ENCODE data around the gene LDLRAD3.

LDLRAD3 gene

DNA sequence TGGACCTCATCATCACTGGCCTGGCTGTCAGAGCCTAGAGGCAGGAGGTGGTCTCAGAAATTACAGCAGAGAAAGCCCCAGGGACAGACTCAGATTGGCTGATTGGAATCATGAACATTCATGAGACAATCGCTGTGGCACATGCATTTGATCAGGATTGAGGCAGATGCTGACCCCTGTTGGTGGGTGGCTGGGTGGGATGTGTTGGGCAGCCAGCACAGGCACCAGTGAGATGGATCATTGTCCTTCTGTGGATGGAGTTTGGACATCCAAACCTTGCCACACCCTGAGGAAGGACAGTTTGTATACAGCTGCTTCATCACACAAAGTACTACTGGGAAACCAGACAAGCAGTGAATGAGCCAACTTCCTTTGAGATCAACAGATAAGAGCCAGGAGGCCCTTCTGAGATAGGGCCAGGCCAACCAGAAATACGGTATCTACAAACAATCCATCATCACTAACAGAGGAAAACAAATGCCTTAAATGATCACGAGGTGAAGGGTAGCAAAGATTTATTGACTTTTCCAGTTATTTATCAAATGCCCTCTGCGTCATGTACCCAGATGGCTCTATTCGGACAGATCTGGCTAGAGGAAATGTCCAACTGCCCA is 328.0 kb downstream of the LDLRAD3 start:
- Histone ChIP-seq H3K27ac (ENCODE audit: low read depth, low read length, severe bottlenecking) (no peak overlapping the region), H3K9me3 (ENCODE audit: control insufficient read depth, low read length) (no peaks in the 10 kb centered on the region), H3K36me3 (ENCODE audit: control insufficient read depth, insufficient read depth, low read length) (peaks cover 42% of the 10 kb centered on the region), H3K4me3 (ENCODE audit: extremely low read depth, insufficient read depth, low read length, poor library complexity, severe bottlenecking) (no peak overlapping the region), H3K4me1 (ENCODE audit: control insufficient read depth, insufficient read depth, low read length, poor library complexity, severe bottlenecking) (no peaks in the 10 kb centered on the region)
- 92 to 94% methylated on average over 1 to 2 of the region's 5 CpGs for WGBS, 2 experiments (ENCODE audit: insufficient coverage in 2 of 2)

GRCh38 chr11:36273110-36273509 is 329.2 kb downstream of the LDLRAD3 start:
- Histone ChIP-seq H3K4me1 (ENCODE audit: control insufficient read depth, insufficient read depth, low read length, poor library complexity, severe bottlenecking) (no peaks in the 10 kb centered on the region), H3K9me3 (ENCODE audit: control insufficient read depth, low read length) (no peaks in the 10 kb centered on the region), H3K36me3 (ENCODE audit: control insufficient read depth, insufficient read depth, low read length) (peaks cover 42% of the 10 kb centered on the region), H3K27ac (ENCODE audit: low read depth, low read length, severe bottlenecking) (no peak overlapping the region), H3K4me3 (ENCODE audit: extremely low read depth, insufficient read depth, low read length, poor library complexity, severe bottlenecking) (no peak overlapping the region)
- WGBS, 2 experiments (ENCODE audit: insufficient coverage in 2 of 2), result 78 to 82% methylated on average over 3 of the region's 3 CpGs

DNA sequence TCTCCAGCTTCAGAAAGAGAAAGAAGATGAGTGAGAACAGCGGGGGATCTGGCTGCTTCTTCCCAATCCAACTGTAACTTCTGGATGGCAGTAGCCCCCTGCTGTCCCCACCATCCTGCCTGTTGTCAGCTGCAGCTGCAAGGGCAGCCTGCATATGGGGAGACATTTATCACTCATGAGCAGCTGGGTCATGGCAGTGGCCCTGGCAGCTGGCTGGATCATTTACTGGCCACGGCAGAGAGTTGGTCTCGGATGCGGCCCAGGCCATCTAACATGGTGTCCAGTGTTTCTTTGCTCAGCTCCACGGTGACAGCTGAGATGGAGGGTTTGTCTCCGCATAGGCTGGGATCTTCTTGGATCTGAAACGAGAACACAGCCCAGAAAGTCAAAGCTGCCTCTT is 330.6 kb downstream of the LDLRAD3 start:
- Histone ChIP-seq H3K36me3 (ENCODE audit: control insufficient read depth, insufficient read depth, low read length) (peaks cover 42% of the 10 kb centered on the region), H3K9me3 (ENCODE audit: control insufficient read depth, low read length) (no peaks in the 10 kb centered on the region), H3K27ac (ENCODE audit: low read depth, low read length, severe bottlenecking) (no peak overlapping the region), H3K4me1 (ENCODE audit: control insufficient read depth, insufficient read depth, low read length, poor library complexity, severe bottlenecking) (no peaks in the 10 kb centered on the region), H3K4me3 (ENCODE audit: extremely low read depth, insufficient read depth, low read length, poor library complexity, severe bottlenecking) (no peak overlapping the region)
- WGBS, 2 experiments (ENCODE audit: insufficient coverage in 2 of 2), result 96 to 97% methylated on average over 6 of the region's 7 CpGs

DNA sequence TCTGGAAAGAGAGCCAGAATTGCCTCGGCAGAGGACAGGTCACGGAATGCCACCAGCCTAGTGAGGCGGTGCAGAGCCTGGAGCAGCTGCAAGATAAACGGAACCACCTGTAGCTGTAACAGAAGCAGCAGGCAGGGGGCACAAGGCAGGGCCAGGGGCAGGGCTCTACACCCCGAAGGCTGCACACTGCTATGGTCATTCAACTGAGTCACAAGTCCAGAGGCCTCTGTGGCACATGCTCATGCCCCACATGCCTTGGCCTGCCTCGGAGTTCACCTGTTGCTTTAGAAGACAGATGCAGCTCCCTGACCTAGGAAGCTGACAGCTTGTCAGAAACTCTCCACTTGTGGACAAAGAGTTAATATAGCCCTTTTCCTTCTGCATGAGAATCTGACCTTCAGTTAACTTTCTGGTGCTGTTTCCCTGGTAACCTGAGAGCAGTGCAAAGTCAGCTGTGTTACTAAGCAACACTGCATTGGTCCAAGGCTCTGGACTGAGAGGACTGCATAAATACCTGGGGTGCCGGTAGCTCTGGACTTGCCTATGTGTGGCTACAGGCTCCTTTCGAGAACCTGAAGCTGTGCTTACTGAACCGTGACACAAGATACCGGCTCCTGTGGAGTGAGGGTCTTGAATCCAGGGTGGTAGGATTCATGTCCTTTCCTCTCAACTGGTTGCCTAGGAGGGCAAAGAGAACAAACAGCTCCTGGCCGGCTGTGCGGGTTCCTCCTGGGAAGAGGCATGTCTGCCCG is 334.8 kb downstream of the LDLRAD3 start:
- Histone ChIP-seq H3K27ac (ENCODE audit: low read depth, low read length, severe bottlenecking) (no peak overlapping the region), H3K36me3 (ENCODE audit: control insufficient read depth, insufficient read depth, low read length) (peaks cover 15% of the 10 kb centered on the region), H3K9me3 (ENCODE audit: control insufficient read depth, low read length) (no peaks in the 10 kb centered on the region), H3K4me1 (ENCODE audit: control insufficient read depth, insufficient read depth, low read length, poor library complexity, severe bottlenecking) (no peaks in the 10 kb centered on the region), H3K4me3 (ENCODE audit: extremely low read depth, insufficient read depth, low read length, poor library complexity, severe bottlenecking) (no peak overlapping the region)
- 79 to 86% methylated on average over 13 of the region's 13 CpGs for WGBS, 2 experiments (ENCODE audit: insufficient coverage in 2 of 2)

GRCh38 chr11:36280531-36280930 is 336.7 kb downstream of the LDLRAD3 start:
- WGBS, 2 experiments (ENCODE audit: insufficient coverage in 2 of 2), result no CpG with 5 or more reads among the region's 1 CpG
- Histone ChIP-seq H3K4me1 (ENCODE audit: control insufficient read depth, insufficient read depth, low read length, poor library complexity, severe bottlenecking) (no peaks in the 10 kb centered on the region), H3K36me3 (ENCODE audit: control insufficient read depth, insufficient read depth, low read length) (peaks cover 11% of the 10 kb centered on the region), H3K9me3 (ENCODE audit: control insufficient read depth, low read length) (no peaks in the 10 kb centered on the region), H3K4me3 (ENCODE audit: extremely low read depth, insufficient read depth, low read length, poor library complexity, severe bottlenecking) (no peak overlapping the region), H3K27ac (ENCODE audit: low read depth, low read length, severe bottlenecking) (no peak overlapping the region)
